Measurements from ENCODE around the gene DCTN1.

The DCTN1 gene

GRCh38 chr2:74418312-74418711 is 38.2 kb upstream of the DCTN1 start:
- in situ Hi-C loops (cut with MboI; ENCODE audit: low sequenced_read_pairs, unreplicated experiment): no loop called here
- no peak for TF ChIP-seq CTCF (IDR thresholded peaks at IDR 0.05; ENCODE audit: borderline replicate concordance, control extremely low read depth, extremely low read depth, insufficient read depth, missing control alignments)
- no peak for DNase-seq (ENCODE audit: low spot score)

DNA sequence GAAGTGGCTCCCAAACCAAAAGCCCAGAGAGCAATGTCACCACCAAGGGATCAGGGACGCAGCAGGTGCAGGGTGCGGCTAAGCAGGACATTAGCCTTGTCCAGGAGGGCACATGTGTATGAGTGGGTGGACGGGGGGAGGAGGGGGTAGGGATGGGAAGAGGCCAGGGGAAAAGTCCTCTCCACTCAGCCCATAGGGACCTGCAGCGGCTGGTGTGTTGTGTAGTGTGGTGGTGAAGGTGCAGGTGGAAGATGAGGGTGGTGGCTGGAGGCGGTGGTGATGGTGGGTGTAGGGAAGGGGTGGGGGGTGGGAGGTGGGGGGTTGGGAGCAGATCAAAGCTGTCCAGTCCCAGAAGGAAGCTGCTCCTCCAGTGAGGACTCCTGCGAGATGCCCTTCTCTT is 37.7 kb upstream of the DCTN1 start:
- in situ Hi-C loops (cut with MboI; ENCODE audit: low sequenced_read_pairs, unreplicated experiment): no loop called here
- no peak for DNase-seq (ENCODE audit: low spot score)

DNA sequence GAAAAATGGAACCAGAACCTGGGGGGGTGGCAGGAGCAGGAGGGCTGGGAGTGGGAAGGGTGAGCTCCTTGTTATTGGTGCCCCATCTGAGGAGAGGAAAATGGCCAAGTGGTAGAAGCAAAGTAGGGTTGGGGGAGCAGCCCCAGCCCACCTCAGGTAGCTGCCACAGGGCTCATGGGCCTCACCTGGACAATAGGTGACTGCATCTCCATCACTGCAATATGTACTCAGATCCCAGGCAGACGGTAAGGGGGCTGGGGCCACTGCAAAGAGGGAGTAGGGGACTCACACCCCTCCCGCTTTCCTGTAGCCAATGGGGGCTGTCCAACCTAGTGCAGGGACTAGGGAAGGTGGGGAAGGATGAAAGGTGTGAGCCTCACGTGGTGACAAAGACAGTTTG is 37.1 kb upstream of the DCTN1 start:
- in situ Hi-C loops (cut with MboI; ENCODE audit: low sequenced_read_pairs, unreplicated experiment): no loop called here
- TF ChIP-seq CTCF (IDR thresholded peaks at IDR 0.05; ENCODE audit: borderline replicate concordance, control extremely low read depth, extremely low read depth, insufficient read depth, missing control alignments): no peak
- no peak for DNase-seq (ENCODE audit: low spot score)

More for the DNA sequence above, 37.7 kb upstream of the DCTN1 start:
- no peak for TF ChIP-seq CTCF (IDR thresholded peaks at IDR 0.05; ENCODE audit: borderline replicate concordance, control extremely low read depth, extremely low read depth, insufficient read depth, missing control alignments)

DNA sequence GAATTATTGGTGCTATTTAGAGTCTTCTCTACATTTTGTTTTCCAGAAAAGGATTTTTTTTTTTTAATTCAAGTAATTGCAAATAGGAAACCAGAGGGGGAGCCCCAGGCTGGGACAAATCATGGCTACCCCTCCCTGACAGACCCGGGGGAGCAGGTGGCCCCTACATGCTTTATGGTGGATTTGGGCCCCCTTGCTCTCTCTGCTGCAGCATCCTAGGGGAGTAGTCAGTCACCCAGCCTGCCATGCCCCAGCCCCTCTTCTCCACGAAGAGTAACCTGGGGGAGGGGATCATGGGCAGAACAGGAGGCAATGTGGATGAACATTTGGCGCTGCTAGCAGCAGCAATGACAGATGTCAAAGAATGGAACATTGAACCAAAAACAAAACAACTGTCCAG is 36.7 kb upstream of the DCTN1 start:
- no peak for DNase-seq (ENCODE audit: low spot score)
- TF ChIP-seq CTCF (IDR thresholded peaks at IDR 0.05; ENCODE audit: borderline replicate concordance, control extremely low read depth, extremely low read depth, insufficient read depth, missing control alignments): no peak
- in situ Hi-C loops (cut with MboI; ENCODE audit: low sequenced_read_pairs, unreplicated experiment): no loop called here

DNA sequence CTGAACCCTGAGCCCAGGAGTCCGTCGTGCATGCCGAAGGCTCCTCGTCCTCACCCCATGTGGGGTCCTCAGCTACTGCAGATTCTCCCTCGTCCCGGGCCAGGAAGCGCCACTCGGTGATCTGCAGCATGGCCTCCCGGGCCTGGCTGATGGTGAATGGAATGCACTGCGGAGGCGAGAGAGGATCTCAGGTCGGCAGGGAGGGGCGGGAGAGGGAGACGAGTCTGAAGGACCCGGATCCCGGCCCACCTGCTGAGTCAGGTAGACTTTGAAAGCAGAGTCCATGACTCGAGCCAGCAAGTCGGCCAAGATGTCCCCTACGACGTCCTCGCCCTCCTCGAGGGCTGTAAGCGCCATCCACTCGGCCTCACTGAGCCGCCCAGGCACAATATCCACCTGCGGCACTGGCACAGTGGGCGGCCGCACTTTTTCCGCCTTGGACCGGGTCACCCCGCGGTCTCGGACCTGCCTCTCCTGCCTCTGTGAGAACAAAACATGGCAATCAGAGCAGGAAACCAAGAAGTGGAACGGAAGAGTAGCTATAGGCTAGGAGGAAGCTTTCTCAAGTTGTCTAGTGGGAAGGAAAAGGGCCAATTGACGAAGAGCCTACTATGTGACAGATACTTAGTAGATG is 35.8 kb upstream of the DCTN1 start:
- no peak for TF ChIP-seq CTCF (IDR thresholded peaks at IDR 0.05; ENCODE audit: borderline replicate concordance, control extremely low read depth, extremely low read depth, insufficient read depth, missing control alignments)
- no peak for DNase-seq (ENCODE audit: low spot score)
- in situ Hi-C loops (cut with MboI; ENCODE audit: low sequenced_read_pairs, unreplicated experiment): no loop called here

DNA sequence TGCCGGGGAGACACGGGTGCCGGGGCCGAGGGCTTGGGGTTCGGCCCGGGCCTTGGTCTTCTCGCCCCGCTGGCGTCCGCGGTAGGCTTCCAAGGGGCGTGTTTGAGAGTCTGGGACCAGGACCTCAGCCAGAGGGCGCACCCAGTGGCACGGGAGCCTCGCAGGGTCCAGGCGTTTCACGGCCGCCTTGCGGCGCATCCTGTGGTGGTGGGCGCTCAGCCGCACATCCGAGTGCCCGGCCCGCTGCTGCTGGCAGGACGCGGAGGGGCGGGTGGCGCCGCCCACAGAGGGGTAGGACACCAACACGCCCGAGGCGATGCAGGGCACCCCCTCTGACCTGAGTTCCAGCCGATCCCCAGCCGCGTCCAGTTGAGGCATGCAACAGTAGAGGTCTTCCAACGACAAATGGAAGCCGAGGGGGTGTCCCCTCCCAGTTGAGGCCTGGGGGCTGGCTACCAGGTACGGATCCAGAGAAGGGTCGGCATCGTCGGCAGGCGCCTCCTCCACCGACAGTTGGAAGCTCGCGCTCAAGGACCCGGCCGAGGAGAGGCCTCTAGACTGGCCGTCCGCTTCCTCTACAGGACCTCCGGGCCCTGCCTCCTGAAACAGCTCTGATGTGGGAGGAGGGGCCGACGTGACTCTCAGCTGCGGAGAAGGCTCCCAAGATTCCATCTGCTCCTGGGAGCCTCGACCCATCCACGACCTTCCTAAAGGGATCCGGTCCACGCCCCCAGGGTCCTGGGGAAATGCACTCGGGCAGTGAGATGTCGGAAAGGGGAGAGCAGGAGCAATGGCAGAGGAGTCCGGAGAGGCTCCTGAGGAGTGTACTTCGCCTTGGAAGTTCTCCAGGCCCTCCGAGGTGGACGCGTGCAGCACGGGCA is 35.0 kb upstream of the DCTN1 start:
- in situ Hi-C loops (cut with MboI; ENCODE audit: low sequenced_read_pairs, unreplicated experiment): no loop called here
- DNase-seq (ENCODE audit: low spot score): peak; percentile 63
- no peak for TF ChIP-seq CTCF (IDR thresholded peaks at IDR 0.05; ENCODE audit: borderline replicate concordance, control extremely low read depth, extremely low read depth, insufficient read depth, missing control alignments)
